Activated CD8-positive, alpha-beta memory T cell treated with anti-CD3 and anti-CD28 coated beads, Interleukin-2, amount 50 U/mL, for 1 hour (primary cell): ENCODE data around the gene SHISA6.

Source experiments
- DNase-seq: peaks from one replicate; pipeline ENCODE4 v3.0.0-alpha.2; 2020; ENCODE audit errors: extremely low read depth

SHISA6 gene

DNA sequence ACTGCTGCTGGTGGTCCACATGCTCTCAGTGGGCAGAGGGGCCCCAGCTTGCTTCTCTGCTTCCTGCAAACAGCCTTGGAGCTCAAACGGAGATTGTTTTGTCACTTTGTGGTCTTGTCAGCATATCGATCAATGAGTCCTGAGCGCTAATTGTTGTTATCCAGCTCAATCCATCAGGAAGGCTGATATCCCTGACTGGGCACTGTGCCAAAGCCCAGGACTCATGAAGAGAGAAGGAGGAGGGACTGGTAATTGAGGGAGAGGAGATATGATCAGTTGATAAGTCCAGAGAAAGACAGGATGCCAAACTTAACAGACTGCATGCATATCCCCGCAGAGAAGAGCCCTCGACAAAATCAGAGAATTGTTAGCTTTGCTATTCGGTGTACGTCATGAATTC is 298.6 kb downstream of the SHISA6 start:
- DNase-seq, result no peak

DNA sequence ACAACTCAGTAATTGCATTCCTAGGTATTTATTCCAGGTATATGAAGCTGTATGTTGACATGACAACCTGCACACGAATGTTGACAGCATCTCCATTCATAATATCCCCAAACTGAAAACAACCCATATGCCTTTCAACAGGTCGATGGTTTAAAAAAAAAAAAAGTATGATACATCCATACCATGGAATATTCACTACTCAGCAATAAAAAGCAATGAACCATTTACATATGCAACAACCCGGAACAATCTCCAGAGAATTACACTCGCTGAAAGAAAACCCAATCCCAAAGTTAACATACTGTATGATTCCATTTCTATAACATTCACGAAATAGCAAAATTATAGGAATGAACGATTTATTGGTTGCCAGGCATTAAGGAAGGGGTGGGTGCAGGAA is 304.0 kb downstream of the SHISA6 start:
- no peak for DNase-seq

DNA sequence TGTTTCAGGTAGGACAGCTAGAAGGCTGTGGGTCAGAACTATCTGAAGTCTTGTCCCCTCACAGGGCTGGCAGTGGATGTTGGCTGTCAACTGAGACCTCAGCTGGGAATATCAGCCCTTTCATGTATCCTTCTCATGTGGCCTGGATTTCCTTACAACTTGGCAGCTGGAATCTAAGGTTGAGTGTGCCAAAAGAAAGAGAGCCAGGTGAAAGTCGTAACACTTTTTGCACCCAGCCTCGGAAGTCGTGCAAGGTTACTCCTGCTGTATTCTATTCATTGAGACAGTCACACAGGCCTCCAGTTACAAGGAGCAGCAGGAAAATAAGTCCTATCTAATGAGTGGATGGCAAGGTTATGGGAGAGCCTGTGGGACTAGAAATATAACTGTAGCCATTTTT is 304.7 kb downstream of the SHISA6 start:
- DNase-seq, result no peak

DNA sequence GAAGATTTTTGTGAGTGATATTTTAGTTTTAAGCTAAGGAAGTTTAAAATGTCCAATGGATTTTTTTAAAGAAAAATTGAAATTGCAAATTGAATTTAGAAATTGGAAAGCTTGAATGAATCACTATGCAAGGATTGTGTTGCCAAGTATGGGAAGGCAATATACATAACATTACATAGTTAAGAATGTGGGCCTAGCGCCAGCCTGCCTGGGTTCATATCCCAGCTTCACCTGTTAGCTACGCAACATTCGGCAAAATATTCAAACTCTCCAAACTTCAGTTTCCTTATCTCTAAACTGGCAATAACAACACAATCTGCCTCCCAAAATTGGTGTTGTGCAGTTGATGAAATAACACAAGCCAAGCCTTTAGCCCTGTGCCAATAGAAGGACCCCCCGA is 306.8 kb downstream of the SHISA6 start:
- DNase-seq, result no peak

DNA sequence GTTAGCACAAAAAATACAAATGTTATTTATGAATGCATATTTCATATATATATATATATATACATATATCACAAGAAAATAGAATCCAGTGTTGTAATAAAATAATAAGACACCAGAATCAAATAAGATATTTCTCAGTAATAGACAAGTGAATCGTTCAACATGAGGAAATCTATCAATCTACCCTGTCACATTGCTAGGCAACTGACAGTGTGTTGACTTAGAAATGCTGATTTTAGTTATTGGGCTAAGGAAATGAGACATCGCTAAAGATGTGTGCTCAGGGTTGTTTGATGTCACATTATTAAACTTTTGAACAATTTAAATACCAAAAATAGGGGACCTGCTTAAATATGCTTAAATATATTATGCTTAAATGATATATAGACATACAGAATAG is 307.4 kb downstream of the SHISA6 start:
- DNase-seq, result no peak

DNA sequence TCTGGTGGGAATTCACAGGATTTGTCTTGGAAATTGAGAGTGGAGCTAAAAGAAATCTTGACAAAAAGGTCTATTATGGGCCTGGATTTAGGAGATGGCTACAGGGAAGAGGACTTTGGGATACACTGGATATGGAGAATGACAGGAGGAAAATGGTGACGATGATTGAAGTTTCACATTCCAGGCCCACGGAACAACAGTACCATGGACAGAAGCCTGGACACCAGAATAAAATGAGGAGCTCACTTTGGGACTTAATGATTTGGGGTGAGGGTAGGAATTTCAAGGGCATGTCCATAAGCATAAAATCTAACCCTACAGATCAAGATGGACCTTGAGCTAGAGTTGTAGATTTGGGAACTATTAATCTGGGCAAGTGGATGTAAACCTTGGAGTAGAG is 309.4 kb downstream of the SHISA6 start:
- no peak for DNase-seq

DNA sequence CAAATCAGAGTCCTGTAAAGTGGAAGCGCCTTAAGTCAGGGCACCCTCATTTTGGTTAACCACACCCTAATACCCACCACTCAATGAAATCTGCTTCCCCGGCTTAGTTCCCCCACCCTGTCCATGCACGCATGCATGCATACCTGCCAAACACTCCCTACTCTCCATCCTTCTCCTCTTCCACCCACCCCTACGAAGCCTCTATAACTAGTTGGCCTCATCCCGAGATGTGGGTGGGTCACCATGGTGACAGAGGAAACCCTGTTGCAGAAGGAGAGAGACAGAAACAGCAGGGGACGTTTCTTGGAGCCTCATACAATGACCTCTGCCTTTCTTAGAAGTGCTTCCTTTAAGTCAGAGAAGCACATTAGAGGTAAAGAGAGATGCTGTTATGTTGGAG is 310.4 kb downstream of the SHISA6 start:
- DNase-seq, result no peak

DNA sequence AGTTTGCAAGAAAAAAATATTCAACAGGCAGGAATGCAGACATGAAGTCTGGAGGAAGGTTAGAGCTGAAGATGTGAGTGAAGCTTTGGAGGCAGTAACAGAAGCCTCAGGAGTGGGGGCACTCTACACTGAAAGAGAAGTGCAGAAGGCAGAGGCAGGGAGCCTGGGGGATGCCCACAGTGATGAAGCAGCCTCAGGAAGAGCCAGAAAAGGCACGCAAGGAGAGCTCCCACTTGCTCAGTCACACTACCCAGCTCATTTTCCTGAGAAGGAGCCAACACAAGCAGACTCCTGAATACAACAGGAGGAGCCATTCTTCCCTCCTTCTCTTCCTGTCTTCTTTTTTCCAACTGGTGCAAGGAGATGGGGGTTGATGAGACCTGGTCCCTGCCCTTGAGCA is 312.1 kb downstream of the SHISA6 start:
- no peak for DNase-seq

DNA sequence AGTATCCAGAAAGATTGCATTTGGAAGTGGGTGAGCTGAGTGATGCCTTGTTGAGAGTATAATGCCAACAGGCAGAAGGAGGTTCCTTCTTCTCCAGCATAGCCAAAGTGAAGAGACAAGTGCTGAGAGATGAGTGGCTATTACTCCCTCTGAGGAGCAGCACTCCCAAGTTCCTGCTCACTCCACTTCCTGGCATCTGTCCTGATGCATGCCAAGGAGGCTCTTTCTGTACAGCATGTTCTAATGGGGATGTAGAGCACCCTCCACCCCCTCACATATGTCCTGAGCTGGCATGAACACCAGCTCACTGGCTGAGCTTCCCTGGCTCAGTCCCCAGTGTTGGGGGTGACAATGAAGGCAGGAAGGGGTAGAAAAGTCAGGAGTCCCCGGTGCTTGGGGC is 313.0 kb downstream of the SHISA6 start:
- no peak for DNase-seq

DNA sequence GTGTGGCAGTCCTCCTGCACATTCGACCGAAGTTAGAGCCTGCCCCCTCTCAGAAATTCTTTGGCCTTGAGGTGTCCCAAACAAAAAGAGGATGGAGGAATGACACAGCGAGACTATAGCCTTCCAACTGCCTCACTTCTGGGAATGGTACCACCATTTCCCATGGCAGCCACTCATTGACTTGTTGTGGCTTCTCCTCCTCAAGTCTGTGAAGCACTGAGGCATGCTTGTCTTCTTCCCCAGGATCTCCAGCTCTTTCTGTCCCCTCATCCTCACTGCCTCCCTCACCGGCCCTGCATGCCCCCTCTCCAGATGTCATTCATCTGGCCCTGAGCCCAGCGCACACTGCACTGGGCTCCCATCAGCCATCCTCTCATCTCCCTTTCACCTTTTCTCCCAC is 313.5 kb downstream of the SHISA6 start:
- no peak for DNase-seq

DNA sequence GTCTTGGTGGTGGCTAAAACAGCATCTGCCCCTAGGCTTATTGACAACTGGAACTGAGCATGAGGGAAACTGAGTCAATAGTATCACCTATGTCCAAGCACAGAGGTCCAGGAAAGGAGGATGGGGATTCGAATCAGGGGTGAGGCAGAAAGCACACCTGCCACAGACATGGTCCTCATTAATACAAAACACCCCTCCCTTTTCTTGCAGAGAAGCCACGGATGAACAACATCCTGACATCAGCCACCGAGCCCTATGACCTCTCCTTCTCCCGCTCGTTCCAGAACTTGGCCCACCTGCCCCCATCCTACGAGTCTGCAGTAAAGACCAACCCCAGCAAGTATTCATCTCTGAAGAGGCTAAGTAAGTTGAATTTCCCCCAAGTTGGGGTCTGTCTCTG is 314.5 kb downstream of the SHISA6 start:
- no peak for DNase-seq

DNA sequence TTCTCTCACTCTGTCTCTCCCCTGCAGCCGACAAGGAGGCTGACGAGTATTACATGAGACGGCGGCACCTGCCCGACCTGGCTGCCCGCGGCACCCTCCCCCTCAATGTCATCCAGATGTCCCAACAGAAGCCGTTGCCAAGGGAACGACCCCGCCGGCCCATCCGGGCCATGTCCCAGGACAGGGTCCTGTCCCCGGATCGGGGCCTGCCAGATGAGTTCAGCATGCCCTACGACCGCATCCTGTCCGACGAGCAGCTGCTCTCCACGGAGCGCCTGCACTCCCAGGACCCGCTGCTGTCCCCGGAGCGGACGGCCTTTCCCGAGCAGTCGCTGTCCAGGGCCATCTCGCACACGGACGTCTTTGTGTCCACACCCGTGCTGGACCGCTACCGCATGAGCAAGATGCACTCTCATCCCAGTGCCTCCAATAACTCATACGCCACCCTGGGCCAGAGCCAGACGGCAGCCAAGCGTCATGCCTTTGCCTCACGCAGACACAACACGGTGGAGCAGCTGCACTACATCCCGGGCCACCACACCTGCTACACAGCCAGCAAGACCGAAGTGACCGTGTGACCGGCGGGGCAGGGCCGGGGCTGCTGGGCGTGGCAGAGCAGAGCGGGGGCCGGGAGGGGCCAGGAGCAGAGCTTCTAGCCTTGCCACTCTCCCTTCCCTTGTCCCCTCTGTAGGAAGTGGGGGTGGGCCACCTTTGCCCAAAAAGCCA is 316.9 kb downstream of the SHISA6 start:
- no peak for DNase-seq

DNA sequence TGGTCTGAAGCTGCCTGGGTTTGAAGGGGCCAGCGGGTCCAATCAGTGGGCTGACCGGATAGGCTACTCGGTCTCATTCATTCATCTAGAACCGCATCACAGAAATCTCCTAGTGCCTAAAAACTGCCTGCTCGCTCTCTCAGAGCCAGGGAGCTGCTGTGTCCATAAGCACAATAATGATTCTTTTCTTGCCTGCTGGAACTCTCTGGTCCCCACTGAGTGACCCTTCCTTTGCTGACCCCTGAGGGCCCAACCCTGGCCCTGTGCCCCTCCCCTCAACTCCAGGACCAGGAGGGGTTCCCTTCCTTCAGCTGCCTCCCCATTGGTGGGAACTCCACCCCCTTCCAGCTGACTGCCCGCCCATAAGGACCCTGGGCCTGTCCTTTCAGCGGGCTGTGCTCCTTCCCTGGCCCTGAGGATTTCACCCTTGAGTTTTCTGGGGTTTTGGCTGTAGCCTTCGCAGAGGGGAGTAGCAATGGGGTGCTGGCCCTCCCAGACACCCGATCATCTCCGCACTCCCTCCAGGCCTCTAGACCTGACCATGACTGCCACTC is 317.7 kb downstream of the SHISA6 start:
- no peak for DNase-seq

DNA sequence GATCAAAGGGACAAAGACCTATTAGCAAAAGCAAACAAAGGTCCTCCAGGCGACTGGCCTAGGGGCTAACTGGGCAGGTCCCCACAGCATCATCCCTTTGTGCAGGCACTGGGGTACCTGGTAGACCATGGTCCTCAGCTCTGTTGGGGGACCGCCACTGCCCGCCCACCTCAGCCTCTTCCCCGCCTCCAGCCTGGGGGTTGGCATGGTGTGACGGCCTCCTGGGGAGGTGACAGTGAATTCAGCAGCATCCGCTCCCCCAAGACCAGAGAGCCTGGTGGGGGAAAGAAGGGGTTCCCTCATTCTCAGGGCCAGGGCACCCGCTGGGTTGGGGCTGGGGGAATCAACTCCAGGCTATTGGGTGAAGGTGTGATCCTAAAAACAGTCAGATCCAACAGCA is 318.6 kb downstream of the SHISA6 start:
- DNase-seq, result no peak

DNA sequence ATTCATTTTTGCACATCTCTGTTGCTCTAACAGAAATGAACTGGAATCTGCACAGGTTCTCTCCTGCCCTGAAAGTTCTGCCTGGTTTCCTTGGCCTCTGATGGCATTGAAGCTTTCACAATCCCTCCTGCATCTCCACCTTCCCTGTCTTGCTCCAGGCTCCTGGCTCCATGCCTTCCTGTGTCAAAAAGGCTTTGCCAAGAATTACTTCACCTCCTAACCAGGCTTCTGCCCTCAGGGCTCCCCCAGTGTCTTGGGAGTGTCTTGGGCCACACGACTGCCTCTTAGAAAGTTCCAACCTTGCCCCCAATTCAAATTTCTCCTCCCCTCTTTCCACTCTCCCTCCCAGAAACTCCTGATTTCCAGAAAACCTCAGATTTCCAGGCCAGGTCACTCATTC is 320.3 kb downstream of the SHISA6 start:
- no peak for DNase-seq

DNA sequence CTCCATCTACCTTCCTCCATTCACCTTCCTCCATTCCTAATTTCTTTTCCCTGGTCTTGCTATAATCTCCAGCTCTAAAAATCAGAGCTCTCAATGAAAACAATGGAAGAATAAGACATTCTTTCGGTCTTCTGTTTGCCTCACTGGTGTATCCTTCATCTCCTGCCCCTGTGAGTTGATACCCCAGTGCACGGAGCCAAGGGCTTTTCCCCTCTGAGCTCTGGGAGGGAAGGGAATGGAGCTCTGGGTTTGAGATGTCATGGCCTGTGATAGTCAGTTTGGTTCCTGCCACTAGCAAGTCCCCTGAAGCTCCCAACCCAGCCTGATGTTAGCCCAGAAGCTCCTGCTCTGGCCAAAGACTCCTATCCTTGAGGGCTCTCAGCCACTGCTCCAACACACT is 320.7 kb downstream of the SHISA6 start:
- DNase-seq, result no peak

DNA sequence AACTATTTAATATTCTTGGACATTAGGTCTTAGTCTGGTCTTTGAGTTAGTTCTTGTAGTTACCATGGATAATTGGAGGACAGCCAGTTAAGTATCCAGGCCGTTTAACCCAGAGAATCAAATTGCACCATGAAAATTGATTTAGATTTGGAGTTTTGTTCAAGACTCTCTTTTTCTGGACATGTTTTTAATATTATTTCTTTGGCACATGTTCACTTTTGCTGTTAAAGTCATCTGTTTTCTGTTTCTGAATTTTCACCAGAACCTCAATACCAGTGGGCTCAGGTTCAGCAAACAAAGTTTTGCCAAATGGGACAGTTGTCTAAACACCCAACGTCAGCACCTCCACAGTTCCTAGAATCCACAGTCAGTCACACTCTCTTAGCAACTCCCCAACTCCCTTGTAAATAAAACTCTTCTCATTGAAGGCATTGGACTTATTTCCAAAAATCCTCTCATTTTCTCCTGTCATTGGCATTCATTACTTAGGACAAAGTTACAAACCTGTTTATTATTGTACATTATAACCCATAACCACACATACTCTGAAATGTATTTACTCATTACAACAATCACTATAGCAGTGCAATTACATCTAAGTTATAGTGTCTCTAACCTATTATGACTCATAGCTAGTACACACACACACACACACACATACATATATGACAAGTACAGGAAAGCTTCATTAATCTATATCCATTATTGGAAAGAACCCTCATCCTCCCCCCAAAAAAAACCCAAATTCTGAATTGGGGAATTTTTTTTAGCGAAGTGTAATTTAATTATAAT is 323.8 kb downstream of the SHISA6 start:
- no peak for DNase-seq

DNA sequence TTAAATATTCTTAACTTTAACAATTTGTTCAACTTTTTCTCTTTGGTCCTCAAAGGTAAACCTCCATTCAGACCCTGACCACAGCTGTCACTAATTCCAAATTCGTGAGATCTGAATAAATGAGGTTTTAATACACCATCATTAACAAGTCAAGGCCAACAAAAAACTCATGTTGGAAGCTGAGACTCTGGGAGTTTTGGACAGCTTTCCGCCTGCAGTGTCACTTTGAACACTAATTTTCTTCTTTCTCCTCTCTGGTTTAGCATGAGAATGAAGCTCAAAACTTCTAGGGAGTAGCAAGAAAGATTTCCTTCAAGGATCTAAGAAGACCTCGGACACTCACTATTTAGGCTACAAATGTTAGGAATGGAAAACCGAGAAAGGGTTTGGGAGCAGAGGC is 324.6 kb downstream of the SHISA6 start:
- no peak for DNase-seq

DNA sequence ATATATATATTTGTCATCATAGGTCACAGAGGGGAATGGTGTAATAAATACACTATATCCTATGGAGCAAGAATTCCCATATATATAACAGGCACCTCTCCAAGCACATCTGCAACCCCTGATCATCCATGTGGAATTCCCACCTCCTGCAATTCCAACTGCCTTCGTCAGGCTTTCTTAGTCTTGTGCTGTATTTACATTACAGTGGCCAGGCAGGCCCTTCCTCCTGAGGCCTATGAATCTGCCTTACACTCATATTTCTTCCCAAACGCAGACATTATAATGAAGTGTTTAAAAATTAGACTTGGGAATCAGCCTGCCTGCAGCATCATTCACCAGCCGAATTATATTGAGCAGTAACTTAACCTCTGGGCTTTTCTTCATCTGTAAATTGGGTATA is 338.0 kb downstream of the SHISA6 start:
- no peak for DNase-seq

DNA sequence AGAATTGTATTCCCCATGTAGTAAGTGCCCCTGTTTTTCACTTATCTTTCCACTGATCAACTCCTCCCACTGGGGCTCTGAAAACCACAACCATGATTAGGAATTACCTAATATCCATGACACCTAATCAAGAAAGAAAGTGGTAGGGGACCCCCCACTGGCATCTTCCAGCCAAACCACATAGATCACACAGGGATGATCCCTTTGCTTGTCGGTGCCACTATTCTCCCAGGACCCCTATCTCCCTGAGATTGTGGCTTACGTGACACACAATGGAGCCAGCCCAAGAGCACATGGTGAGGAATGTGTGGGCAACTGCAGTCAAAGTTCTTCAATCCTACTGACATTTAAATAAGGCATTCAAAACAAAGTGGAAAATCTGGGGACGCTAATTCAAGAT is 339.7 kb downstream of the SHISA6 start:
- DNase-seq, result no peak

DNA sequence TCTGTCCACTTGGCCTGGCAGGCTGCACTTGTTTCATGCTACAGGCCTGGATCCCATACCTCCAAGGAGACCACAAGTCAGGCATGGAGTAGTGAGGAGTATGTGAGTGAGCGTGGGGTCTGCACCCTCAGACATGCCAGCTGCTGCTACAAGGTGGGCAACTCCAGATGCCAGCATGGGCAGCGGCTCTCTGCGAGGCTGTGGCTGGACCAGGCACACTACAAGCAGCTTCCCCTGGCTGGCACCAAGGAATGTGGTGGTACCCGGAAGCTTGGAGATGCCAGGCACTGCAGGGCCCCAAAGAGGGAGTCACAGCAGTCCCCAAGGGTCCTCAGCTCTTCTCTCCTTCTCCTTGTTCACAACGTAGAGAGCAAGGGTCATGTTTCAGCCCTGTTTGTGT is 341.2 kb downstream of the SHISA6 start:
- no peak for DNase-seq

DNA sequence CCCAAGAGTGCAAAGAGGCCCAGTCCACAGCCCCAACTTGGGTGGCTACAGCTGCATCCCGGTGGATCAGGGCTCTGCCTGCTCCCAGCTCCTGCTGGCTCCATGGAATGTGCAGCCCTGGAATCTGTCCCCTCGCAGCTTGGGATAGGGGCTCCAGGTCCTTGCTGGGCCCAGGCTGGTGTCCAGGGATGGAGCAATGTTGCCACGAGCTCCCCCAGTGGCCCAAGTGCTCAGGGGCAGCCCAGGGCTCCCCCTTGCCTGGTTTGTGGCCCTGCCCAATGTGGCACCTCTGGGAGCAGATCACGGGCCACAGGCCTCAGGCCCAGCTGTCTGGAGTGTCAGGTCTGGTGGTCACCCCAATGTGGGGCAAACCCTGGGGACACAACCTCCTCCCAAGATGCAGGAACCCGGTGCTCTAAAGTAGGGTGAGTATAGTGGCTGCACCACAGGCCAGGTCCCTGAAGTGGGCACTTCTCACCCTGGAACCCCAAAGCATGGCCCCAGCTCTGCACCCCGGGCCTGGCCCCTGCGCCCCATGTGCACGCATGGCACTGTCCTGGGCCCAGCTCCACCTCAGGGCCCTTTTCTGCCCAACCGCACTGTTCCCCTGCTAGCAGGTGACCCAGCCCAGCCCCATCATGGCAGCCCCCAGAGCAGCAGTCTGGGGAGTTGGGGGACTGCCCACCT is 342.4 kb downstream of the SHISA6 start:
- DNase-seq, result no peak

DNA sequence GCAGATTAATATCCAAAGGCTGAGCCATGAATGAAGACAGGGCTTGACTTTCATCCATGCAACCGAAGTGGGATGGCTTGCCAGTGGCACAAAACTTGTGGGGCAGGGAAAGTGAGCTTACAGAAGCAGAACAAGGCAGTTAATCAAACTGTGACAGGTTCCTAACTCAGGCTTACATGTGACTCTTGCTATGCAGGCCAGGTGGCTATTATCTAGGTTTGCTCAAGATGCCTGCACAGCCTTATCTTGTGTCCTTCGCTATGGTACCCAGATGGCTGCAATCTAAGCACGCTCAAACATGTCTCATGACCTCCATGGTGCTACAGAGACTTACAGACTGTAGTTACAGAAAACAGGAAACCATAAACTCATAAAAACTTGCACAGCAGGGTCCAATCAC is 348.7 kb downstream of the SHISA6 start:
- no peak for DNase-seq
